SH-SY5Y (cell line): ENCODE results near the gene ATP2B2.

Experiments
- GATA2 ChIP-seq: IDR thresholded peaks from 2 replicates; pipeline ENCODE4 v1.6.1; 2011; ENCODE audit warnings: mild to moderate bottlenecking, low read depth, low read length
- GATA3 ChIP-seq: IDR thresholded peaks from 2 replicates; pipeline ENCODE4 v1.6.1; 2011; ENCODE audit warnings: low read depth, mild to moderate bottlenecking, low read length, moderate library complexity

- TF ChIP-seq GATA3 (no peak), GATA2 (no peak)
Observed at GRCh38 chr3:10389995-10390394, 115.4 kb downstream of the ATP2B2 start.
